Activated gamma-delta T cell (primary cell): Measurements from ENCODE around the gene GOLGA2.

ENCODE experiments used
- DNase-seq: peaks from one replicate; lab custom pipeline; 2025; lab: John Stamatoyannopoulos, UW

The GOLGA2 gene

DNA sequence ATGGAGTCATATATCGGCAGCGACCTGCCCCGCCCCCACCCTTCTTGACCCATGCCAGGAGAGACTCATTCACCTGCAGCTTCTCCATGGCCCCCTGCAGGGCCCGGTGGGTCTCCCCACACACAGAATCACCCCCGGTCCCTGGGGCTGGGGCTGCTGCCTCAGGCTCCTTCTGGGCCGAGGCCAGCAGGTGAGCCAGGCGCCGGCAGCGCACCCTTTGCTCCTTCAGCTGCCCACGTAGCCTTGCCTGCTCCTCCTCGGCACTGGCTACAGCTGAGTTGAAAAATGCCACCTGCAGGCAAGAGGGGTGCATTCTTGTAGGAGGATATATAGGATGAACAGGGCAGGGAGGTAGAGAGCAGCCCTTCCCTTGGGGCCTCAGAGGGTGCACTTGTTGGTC is 17.9 kb downstream of the GOLGA2 start:
- no peak for DNase-seq

DNA sequence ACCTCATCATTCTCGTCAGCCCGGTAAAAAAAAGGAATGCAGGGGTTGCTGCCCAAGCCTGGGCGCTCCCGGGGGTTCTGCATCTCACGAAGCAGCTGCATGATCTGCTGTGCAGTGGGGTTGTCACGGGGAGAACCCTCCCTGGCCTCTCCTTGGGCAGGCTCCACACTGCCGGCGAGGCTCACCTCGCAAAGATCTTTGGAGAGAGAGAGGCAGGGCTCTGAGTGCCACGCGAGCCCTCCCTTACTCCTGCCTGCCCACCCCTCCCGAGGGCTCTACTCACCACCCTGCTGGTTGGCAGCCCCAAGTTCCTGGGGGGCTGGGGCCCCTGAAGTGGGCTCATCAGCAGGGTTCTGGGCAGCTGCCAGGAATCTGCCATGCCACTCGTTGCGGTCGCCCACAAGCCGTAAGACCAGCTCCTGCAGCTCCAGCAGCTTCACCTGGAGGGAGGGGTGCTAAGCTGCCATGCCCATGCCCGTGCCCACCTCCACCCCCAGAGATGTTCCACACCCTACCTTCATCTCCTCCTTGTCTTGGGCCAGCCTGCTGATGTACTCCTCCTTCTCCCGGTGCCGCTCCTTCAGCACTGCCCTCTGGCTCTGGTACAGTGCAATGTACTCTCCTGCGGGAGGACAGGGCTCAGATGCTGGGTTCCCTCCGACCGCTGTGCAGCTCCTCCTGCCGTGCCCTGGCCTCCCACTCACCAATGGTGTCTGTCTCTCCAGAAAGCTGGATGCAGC is 18.6 kb downstream of the GOLGA2 start:
- DNase-seq: no peak

DNA sequence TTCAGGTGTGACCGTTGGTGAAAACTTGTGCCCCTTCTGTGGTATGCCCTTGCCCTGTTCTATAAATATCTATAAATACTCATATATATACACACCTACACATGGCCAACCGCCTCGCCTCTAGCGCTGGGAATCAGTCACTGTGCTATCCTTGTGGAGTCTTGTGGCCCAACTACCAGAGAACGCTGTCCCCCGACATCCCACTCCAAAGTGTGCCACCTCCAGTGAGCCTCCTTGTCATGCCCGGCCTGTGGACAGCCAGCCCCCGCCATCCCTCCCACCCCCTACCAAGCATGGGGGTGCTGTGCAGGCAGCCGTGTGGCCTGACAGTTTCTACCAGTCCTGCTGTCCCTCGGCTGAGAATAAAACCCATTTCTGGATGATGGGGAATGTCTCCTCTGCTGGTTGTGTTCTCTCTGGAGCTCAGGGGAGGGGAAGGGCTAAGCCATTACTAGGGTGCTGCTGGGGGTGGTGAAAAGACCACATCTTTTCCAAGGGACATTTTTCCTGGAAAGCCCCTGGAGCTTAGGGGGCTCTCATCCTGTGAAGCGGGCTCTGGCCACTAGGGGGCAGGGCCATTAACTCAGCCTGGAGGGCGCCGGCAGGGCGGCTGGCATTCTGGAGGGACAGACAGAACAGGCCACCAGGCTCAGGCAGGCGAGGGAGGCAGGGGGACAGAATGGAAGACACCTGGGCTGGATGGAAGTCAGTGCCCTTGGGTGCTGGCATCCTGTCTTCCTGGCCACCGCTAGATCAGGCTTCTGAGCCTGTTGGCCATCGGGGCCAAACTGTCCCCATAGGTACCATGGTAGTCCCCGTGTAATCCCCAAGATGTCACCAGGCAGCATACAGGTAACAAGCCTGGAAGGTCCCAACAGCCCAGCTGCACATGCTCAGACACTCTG is 20.7 kb downstream of the GOLGA2 start:
- no peak for DNase-seq

DNA sequence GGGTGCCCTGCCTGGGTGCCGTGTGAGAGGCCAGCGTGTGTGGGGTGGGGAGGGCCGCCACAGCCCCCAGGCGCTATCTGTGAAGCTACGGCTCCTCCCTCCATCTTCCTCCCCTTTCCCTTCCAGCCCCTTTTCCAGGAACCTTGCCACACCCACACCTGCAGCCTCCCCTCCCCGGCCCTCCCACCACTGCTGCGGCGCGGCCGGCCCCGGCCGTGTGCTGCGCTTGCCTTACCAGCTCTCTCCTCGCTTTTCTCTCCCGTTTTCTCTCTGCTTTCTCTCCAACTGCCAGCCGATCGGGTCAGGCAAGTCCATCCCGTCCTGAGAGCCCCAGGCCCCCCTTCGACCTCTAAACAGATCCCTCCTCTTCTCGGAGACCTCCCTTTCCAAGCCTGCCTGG is 21.4 kb downstream of the GOLGA2 start:
- no peak for DNase-seq

DNA sequence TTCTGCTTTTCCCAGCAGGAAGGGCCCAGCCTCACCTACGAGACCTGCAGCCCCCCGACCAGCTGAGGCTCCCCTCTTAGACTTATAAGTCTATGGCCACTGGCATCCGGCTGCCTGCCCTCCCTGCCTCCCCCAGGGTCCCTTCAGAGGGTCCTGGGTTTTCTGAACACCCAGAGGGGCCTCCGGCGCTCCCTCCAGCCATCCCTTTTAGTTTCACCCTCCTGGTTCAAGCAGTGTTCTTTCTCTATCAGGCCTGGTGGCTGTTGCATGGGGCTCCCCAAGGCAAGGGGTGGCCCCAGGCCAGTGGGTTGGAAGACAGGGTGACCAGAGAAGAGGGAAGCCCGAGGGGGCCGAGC is 21.8 kb downstream of the GOLGA2 start:
- no peak for DNase-seq

DNA sequence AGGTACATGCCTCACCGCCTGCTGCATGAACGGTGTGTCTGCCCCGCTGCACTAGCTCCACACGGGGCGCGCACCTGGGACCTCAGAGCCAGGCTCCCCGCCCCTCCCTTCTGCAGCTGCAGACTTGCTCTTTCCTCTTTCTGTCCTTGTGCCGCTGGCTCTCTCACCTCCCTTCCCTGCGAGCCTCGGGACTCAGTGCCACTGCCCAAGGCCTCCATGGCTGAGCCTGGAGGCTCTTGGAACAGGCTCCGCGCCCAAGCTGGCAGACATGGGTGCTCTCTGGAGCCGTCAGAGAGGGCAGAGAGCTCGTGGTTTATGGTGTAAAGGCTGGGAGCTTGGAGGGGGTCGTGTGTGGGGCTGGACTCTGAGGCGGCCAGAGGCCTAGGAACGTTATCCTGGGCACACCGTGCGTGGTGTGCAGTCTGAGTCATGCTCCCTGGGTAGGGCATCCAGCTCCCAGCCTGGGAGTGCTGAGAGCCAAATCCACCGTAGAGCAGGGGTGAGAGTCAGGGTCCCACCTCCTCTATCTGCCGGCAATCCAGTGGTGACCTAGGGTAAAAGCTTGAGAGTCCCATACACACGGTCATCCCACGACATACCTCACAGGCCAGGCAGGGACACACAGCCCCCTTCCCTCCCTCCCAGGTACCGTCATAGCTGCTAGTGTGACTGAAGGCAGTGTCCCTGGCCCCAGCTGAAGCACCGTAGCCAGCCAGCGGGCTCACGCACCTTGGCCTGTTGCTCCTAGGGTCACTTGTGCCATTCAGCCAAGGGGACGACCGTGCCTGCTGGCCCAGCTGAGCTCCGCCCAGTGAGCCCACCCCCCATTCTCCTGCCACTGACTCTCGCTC is 22.4 kb downstream of the GOLGA2 start:
- DNase-seq: no peak

DNA sequence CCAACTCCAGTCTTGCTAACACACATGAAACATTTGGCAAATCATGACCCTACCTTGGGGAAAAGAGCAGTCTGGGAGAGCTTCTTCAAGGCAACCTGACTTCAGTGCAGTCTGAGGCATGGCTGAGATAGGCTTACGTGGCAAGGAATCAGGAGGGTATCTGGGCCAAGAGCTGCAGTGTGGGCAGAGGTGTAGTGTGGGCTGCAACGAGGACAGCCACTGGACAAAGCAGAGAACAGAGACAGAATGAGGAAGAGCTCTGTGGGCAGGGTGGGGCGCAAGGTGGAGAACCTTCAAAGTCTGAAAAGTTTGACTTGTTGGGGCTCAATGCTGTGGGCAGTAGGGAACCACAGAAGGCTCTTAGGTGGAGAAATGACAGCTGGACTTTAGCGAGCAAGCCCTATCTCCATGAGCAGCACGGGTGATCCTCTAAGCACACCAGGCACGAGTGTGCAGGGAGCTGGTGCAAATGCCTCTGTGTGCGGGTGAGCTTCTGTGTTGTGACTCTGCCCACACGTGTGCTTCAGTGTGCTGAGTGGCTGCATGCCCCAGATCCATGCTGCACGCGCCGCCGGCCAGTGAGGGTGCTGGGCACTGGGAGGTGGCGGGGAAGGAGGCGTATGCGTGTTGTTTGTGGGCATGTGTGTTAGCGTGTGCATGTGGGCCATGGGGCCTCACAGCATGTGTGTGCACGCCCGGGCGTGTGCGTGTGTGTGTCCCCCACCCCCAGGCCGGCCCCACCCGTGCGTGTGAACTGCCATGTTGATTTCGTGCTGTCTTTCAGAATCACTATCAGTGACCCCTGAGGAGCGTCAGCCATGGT is 23.3 kb downstream of the GOLGA2 start:
- DNase-seq: no peak

DNA sequence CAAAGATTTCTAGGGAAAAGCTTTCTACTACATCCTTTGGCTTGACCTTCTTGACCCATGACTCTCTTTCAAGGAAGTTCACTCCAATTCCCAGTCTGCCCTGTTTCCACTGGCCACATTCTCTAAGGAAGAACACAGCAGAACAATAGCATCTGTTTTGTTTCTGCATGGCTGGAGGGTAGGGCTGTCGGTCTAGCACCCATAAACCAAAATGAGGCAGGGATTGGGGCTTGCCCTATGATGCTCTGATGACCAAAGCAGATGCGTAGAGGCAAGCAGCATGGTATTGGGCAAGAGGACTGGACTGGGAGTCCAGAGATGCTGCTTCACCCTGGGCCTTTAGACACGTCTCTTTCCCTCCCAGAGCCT is 24.1 kb downstream of the GOLGA2 start:
- DNase-seq: no peak

DNA sequence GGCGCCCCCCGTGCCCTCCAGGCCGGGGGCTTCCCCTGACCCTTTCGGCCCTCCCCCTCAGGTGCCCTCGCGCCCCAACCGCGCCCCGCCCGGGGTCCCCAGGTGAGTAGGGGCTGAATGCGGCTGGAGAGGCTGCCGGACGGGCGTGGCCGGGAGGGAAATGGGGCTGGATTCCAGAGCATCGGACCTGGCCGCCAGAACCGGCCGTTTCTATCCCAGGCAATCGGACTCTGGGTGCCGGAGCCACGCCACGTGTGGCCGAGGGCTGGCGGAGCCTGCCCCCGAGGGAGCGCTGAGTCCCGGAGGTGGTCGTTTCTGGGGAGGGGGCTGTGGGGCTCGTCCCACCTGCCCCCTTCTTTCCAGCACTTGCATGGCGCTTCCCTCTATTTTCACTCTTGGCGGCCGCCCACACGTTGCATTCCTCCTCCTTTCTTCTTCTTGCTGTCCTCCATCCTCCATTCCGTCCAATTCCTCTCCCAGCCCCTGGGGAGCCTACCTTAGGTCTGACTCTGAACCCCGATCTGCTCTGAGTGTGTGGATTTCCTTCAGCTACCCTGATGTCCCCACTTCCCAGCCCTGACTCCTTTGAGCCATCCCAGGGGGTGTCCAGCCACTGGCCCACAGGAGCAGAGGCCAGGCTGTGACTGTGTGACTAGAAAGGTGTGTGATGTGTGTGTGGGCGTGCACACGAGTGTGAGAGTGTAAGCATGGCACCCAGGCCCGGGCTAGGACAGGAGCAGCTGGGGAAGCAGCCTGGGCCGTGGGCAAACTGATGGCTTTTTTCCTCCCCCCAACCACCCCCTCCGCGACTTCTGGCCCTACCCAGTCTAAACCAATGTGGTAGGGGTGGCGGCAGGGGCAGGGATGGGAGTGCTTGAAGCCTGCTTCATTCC is 24.7 kb downstream of the GOLGA2 start:
- no peak for DNase-seq

- DNase-seq: peak; percentile 95
Measured at GRCh38 chr9:128249908-128250838, 25.6 kb downstream of the GOLGA2 start.

GRCh38 chr9:128249558-128249907 is 26.3 kb downstream of the GOLGA2 start:
- no peak for DNase-seq

DNA sequence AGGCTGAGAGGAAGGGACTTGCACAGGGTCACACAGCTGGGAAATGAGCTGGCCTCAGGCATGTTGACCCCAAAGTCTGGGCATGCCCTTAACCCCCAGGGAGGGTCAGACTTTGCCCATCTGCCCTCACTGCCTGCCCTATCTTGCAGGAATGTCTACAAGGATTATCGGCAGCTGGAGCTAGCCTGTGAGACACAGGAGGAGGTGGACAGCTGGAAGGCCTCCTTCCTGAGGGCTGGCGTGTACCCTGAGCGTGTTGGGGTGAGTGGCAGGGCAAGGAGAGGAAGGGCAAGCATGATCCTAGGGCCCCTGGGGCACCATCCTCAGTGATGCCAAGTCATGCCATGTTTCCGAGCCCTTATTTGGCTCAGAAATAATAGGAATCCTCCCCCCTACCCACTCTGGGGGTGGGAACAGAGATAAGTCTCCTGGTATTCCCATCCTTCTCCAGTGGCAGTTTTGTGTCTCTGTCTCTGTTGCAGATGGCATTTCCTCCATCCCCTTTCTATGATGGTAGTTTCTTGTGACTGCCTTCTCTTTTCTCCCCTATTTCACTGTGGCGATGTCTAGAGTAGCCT is 28.5 kb downstream of the GOLGA2 start:
- no peak for DNase-seq

DNA sequence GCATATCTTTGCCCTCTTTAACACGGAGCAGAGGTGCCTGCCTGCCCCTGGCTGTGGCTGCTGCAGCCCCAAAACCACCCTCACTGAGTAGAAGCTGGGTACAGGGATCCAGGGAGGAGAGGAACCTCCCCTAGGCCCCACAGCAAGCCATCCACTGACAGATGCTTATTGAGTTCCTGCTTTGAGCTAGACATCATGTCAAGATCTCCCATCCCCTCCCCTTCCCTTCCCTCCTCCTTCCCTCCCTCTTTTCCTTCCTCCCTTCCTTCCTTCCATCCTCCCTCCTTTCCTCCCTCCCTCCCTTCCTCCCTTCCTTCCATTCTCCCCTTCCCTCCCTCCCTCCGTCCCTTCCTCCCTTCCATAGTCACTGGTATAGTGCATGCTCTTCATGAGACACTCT is 29.3 kb downstream of the GOLGA2 start:
- no peak for DNase-seq

DNA sequence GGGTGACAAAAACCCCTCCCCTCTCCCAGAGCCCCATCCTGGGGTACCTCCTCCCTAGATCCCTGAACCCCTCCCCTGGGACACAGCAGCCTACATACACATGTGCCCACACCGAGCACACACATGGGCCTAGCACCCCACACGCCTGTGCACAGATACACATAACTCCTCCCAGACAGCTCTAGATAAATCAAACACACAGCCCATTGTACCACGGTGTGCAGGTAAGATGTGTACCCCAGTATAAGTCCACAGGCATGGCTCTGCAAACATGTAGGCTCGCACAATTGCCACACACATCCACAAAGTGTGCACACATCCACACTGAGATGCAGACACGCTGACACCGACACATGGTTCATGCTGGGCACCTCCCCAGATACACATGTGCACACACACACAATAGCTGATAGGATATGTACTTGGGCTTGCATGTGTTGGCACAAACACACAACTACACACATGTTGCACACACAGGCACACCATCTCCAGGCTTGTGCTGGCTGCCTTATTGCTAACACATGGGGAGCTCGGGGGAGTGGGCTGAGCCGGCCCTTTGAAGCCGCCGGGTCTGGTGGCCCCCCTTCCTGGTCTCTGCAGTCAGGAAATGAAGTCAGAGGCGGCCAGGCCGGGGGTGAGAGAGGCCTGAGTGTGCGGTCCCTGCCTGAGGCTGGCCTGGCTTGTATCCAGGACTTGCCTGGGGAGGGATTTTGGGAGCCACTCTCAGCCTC is 30.2 kb downstream of the GOLGA2 start:
- no peak for DNase-seq

- no peak for DNase-seq
Measured at GRCh38 chr9:128244837-128245231, 31.0 kb downstream of the GOLGA2 start.

DNA sequence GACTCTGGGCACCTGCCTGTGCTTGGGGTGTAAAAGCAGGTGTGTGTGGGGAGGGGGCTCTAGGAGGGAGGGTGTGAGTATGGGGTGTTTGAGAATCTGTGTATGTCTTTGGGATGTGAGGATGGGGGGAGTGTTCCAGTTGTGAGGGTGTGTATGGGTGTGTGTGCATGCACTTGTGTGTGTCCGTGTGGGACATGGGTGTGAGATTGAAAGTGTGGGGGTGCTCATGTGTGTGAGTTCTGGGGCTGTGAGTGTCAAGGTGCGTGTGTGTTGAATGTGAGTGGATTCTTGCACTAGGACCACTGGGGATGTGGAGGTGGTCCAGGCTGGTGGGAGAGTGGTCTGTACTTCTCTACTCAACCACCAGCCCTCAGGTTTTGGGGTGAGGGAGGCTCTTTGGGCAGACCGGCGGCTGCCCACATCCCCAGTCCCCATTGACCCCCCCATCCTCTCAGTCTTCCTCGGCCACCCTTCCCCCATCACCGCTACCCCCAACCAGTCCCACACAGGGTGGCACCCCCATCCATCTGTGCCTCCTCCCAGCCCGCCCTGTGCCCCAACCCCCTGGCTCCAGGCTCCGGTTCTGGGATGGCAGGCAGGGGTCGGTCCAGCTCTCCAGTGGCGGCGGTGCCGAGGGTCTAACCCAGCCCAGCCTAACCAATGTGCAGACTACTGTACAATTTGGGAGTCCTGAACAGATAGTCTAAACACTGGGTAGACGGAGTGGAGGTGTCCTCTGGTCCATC is 31.5 kb downstream of the GOLGA2 start:
- no peak for DNase-seq

- DNase-seq: no peak
Measured at GRCh38 chr9:128243215-128244018, 32.4 kb downstream of the GOLGA2 start.
